HG03571 (cell line): ENCODE measurements around the gene PRG2.

Experiments used
- ATAC-seq: cut with Tn5 transposase; IDR thresholded peaks from one replicate; pipeline ENCODE4 v1.9.1; 2021; ENCODE audit not compliant: unreplicated experiment

The PRG2 gene

GRCh38 chr11:57390535-57390934, at the start of gene PRG2:
Gene PRG2, minus strand, starts transcription at chr11:57390650. Its CDS starts 706 bp downstream, at chr11:57389944.
- ATAC-seq: no peak

- no peak for ATAC-seq
These were observed 49.3 kb upstream of the PRG2 start for GRCh38 chr11:57439786-57440185.

- ATAC-seq: no peak
These were observed 48.2 kb upstream of the PRG2 start for GRCh38 chr11:57438345-57439285.

- no peak for ATAC-seq
These were observed 45.6 kb upstream of the PRG2 start for GRCh38 chr11:57436031-57436430.

- no peak for ATAC-seq
These were observed 44.4 kb upstream of the PRG2 start for GRCh38 chr11:57434640-57435546.

- no peak for ATAC-seq
These were observed 42.3 kb upstream of the PRG2 start for GRCh38 chr11:57432714-57433163.

GRCh38 chr11:57432149-57432561, 41.7 kb upstream of the PRG2 start:
- ATAC-seq: no peak

- ATAC-seq: no peak
These were observed 40.5 kb upstream of the PRG2 start for GRCh38 chr11:57430952-57431351.

GRCh38 chr11:57429946-57430345, 39.5 kb upstream of the PRG2 start:
- no peak for ATAC-seq

- no peak for ATAC-seq
These were observed 38.2 kb upstream of the PRG2 start for GRCh38 chr11:57428643-57429042.

- ATAC-seq: no peak
These were observed 37.3 kb upstream of the PRG2 start for GRCh38 chr11:57427727-57428082.

GRCh38 chr11:57426929-57427726, 36.7 kb upstream of the PRG2 start, which contains the start of gene SLC43A3:
Gene SLC43A3, minus strand, starts transcription at chr11:57427121. Its CDS starts 949 bp downstream, at chr11:57426172.
- ATAC-seq: peak; percentile 52

- peak; percentile 3 for ATAC-seq
These were observed 36.0 kb upstream of the PRG2 start for GRCh38 chr11:57426439-57426928.

GRCh38 chr11:57425565-57426438, 35.4 kb upstream of the PRG2 start:
- no peak for ATAC-seq

- ATAC-seq: peak; percentile 93
These were observed 34.5 kb upstream of the PRG2 start for GRCh38 chr11:57424792-57425564.

GRCh38 chr11:57424137-57424791, 33.8 kb upstream of the PRG2 start:
- no peak for ATAC-seq

GRCh38 chr11:57422669-57423068, 32.2 kb upstream of the PRG2 start:
- ATAC-seq: no peak

GRCh38 chr11:57421805-57422204, 31.4 kb upstream of the PRG2 start:
- no peak for ATAC-seq
